Measurements from ENCODE around the gene TUSC1.

DNA sequence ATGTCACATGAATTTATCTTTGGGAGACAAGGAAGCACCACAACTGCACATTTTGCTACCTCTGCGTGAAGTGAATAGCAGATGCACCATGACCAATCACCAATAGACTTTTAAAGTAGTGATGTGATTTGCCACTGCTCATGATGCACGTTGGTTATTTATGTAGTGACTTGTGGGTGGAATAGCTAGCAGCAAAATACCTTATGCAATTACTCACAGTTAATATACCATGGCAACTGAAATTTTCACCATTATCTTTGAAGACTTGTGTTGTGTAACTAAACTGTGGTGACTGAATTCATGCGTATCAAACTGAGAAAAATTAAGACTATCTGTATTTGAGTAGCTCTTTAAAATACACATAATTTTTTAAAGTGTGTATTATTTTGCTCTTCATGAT, 46.2 kb upstream of the TUSC1 start:
- TF ChIP-seq POLR2AphosphoS5 (IDR thresholded peaks at IDR 0.05; ENCODE audit: low read depth, low read length) (no peak), TAF1 (IDR thresholded peaks at IDR 0.05; ENCODE audit: borderline replicate concordance, insufficient read depth, low read length) (no peak), SIN3A (IDR thresholded peaks at IDR 0.05; ENCODE audit: borderline replicate concordance, insufficient read depth, low read length) (no peak)
- TF ChIP-seq, protein P1, sequence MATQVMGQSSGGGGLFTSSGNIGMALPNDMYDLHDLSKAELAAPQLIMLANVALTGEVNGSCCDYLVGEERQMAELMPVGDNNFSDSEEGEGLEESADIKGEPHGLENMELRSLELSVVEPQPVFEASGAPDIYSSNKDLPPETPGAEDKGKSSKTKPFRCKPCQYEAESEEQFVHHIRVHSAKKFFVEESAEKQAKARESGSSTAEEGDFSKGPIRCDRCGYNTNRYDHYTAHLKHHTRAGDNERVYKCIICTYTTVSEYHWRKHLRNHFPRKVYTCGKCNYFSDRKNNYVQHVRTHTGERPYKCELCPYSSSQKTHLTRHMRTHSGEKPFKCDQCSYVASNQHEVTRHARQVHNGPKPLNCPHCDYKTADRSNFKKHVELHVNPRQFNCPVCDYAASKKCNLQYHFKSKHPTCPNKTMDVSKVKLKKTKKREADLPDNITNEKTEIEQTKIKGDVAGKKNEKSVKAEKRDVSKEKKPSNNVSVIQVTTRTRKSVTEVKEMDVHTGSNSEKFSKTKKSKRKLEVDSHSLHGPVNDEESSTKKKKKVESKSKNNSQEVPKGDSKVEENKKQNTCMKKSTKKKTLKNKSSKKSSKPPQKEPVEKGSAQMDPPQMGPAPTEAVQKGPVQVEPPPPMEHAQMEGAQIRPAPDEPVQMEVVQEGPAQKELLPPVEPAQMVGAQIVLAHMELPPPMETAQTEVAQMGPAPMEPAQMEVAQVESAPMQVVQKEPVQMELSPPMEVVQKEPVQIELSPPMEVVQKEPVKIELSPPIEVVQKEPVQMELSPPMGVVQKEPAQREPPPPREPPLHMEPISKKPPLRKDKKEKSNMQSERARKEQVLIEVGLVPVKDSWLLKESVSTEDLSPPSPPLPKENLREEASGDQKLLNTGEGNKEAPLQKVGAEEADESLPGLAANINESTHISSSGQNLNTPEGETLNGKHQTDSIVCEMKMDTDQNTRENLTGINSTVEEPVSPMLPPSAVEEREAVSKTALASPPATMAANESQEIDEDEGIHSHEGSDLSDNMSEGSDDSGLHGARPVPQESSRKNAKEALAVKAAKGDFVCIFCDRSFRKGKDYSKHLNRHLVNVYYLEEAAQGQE (IDR thresholded peaks at IDR 0.05; ENCODE audit: insufficient read depth in 1 of 2, low read depth in 2 of 2, low read length in 2 of 2), result no peak
